Embryonic facial prominence (tissue), 1 donor: Measurements from ENCODE around the gene LMAN1.

ENCODE experiments used
- DNase-seq: peaks from one replicate; pipeline ENCODE4 v3.0.0-alpha.2; 2016; ENCODE audit errors: extremely low spot score

Gene LMAN1

DNA sequence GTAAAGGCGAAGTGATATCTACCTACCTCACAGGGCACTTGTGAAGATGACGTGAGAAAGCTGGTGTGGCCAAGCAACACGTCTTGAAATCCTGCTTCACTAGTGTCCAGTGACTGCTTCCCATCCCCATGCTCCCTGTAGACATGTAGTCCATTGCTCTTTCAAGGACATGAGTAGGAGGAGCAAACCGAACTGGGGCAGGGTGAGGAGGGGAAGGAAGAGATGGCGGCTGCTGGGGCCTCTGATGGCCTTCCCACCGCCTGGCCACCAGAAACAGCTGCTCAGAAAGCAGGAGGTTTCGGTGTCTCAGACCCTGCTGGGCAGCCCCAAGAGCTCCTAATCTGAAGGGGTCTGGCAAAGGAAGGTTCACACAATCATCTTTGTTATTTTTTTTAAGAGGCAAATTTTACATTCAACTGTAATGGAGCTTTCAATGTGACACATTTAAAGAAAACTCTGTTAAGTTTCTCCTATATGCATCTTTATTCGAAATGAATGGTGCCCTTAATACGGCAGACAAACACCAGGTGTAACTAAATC, 55.3 kb downstream of the LMAN1 start:
- no peak for DNase-seq

DNA sequence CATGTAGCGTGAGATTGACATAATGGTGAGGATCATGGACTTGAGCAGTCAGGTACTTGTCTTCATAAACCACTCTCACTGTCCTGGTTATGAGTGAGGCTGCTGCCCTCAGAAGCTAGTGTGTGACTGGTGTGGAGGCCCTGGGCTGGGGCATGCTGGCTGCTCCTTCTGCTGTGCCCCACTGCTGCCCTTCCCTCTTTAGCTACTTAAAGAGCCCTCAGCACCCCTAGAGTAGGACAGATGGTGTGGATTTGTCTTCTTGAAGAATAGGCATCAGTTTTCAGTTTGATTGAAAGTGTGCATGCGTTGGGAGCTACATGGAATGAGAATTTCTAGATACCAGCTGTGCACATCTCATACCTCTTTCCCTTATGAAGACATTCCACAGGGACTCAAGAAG, 56.1 kb downstream of the LMAN1 start:
- DNase-seq, result no peak

DNA sequence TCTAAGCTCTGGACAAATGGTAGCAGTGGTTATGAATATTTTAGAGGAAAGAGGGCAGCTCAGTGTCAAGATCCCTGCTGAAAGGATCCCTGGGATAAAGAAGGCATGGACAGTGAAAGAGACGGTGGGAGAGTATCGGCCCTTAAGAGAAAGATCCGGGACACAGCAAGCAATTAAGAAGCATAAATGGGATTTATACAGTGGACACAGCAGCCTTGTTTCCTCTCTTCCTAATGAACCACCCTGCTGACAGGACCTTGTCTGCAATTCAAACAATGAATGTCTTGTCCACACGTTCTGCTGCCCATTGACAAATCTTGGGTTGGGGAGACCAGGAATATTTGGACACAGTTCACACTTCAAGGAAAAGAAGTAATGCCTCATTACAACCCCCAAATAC, 57.1 kb downstream of the LMAN1 start:
- DNase-seq, result no peak

DNA sequence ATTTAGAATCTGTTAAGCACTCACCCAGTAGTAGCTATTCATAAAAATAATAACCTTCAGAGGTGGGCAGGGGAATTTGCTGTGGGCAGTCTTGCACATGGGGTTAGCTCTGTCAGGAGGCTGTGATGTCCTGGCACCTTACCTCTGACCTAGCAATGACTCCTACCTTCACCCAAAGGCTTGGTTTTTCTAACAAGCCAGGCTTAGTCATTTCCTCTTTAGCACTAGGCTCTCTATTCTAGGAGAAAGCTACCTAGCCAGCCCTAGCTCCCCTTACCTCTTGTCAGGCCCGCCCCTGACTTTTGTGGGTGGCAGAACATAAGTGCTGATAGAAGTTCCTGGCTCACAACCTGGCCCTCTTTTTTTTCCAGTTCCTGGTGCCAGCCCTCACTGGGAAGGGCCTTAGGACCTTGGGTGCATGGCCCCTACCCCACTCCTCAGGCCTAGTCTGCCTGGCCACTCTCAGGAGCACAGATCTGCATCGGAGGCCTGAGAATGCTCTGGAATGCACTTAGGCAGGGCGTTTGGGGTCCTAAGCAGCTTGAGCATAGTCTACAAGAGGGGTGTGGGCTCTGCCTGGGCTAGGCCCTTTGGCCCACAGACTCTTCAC, 58.3 kb downstream of the LMAN1 start:
- DNase-seq, result no peak

DNA sequence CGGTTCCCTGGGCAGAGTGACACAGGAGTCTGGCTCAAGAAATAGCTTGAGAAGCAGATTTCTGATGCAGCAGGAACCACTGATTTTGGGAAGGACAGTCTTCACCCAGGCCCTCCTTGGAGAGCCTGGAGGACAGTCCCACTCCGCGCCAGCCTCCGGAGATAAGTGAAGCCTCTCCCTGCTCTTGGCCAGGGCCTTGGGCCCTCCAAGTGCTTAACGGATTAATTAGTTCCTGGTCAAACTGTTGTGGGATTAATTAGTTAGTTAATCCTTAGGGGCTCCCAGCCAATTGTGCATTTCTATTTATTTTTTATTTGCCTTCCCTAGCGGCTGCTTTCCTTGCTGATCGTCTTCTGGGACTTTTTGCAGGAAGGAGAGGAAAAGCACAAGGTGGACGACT, 60.2 kb downstream of the LMAN1 start:
- DNase-seq, result no peak

DNA sequence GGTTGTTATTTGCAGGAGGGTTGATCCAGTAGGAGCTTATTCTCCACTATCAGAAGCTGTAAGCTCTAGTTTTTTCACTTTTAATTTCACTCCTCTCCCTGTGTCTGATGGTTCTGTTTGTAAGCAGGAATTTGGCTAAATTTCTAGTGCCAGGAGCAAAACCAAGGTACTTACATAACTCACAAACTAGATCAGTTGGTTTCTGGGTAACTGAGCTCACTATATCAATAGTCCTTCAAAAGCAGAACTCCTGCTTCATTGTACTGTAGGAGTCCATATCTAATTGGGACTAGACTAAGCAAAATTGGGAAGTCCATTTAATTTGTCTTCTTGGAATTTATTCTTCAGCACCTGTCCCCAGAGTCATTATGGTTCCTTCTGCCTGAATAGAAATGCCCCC, 65.7 kb downstream of the LMAN1 start:
- no peak for DNase-seq

DNA sequence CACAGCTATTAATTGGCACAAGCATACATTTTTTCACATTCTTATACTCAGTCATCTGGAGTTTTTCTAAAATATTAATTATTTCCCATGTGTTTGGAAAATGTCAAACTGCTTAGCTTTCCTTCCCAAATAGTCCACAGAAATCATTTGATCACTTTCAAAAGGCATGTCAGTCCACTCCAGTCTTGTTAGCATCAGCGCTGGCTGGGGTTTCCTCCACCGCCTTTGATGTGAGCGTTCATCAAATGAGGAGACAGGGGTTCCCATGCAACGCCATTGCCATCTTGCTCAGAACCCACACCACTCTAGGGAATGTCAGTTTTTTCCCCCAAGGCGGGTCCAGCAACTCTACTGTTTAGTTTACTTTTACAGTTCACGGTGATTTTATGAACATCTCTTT, 72.7 kb downstream of the LMAN1 start:
- no peak for DNase-seq

DNA sequence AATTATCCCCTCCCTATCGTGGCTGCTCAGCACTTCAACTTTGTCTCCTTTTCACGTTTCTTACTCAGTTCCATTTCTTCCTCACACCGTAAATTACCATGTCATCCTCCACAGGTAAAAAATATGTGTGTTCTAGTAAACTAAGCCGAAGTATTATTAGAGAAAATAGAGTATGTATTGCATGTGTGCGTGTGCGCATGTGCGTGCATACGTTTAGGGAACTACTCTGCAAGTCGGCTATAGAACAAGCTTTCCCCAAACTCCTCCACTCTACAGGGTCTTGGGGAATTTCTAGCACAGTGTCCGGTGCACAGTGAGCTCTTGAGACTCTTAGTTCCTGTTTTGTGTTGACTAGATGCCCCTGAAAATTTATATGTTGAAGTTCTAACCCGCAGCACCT, 76.7 kb downstream of the LMAN1 start:
- no peak for DNase-seq

DNA sequence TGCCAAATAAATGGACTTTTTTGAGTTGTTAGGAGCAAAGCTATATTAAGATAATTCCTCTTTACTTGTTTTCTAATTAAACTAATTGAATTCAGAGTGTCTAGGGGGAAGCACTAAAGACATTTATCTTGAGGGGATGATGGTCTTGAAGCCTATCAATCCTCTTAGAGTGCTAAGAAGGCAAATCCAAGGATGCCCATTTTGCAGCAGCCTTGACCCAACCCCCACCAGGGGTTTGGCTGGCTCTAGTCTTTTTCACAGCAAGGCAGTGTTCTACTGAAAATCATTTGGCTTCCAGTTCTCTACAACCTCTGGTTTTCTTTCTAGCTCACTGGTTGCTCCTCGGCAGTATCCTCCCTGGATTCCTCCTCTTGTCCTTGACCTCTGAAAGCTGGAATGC, 79.3 kb downstream of the LMAN1 start:
- no peak for DNase-seq

DNA sequence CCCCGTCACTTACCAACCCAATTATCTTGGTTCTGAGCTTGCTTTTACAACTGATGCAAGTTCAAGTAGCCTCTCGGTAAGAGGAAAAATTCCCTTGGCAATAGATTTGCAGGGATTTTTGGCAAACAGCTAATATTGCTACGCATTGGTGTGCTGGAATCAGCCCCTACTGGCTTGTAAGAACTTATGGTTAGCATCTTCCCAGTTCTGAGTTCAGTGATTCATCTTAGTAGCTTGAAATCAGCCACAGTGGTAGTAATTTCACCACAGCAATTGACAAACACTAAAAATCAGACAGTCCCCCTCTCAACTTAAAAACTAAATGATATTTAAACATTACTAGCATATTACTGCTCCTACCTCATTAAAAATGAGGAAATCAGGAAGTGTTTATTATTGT, 79.9 kb downstream of the LMAN1 start:
- DNase-seq, result no peak

DNA sequence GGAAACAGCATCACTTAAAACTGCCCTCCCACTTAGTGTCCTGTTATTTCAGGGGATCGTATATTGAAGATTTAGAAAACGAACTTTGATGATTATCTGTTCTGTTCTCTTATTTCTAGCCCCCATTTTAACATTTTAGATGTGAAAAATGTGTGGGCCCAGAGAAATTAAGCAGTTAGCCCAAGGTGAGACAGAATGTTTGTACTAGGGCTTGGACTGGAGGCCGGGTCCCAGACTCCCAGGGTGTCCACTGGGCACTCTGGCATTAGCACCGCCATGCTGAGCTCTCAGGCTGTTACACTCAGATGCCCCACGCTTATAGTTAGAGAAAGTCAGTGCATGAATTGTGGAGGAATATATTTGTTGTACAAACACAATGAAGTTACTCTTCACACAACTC, 80.3 kb downstream of the LMAN1 start:
- no peak for DNase-seq
